Activated naive CD4-positive, alpha-beta T cell treated with anti-CD3 and anti-CD28 coated beads, Interleukin-2, amount 50 U/mL, for 72 hours (primary cell): ENCODE results near the gene TECPR2. TPM values are rescaled to one million over a fixed set of nuclear protein-coding genes. Genes with fewer than 3 reads are reported as not detected.
A peak's percentile ranks its signal among the peaks of the same experiment; 100 is the strongest.

Source experiments
- ATAC-seq, 2 donors: fragments of 150-1000 bp; cut with Tn5 transposase; 2 replicates each; pipeline ENCODE4 v1.10.0; 2021; ENCODE audit warnings: mild to moderate bottlenecking in 2 of 2, moderate library complexity in 2 of 2
- DNase-seq, 2 donors: peaks; one replicate each; pipeline ENCODE4 v3.0.0; 2021 to 2022; ENCODE audit warnings: low spot score in 2 of 2
- H3K27ac Mint-ChIP-seq, 2 donors: one replicate each; pipeline ENCODE4 v1.8.0; 2022; ENCODE audit warnings: mild to moderate bottlenecking in 2 of 2, mixed read lengths in 2 of 2
- H3K36me3 Mint-ChIP-seq, 2 donors: one replicate each; pipeline ENCODE4 v1.8.0; 2022; ENCODE audit warnings: mixed read lengths in 2 of 2
- H3K9me3 Mint-ChIP-seq, 2 donors: one replicate each; pipeline ENCODE4 v1.8.0; 2022; ENCODE audit warnings: mixed read lengths in 2 of 2
- total RNA-seq, 2 donors: library from RNA; stranded (reverse); gene quantifications; one replicate each; pipeline ENCODE4 v1.2.3, GENCODE V29; 2022

Gene TECPR2, protein sequence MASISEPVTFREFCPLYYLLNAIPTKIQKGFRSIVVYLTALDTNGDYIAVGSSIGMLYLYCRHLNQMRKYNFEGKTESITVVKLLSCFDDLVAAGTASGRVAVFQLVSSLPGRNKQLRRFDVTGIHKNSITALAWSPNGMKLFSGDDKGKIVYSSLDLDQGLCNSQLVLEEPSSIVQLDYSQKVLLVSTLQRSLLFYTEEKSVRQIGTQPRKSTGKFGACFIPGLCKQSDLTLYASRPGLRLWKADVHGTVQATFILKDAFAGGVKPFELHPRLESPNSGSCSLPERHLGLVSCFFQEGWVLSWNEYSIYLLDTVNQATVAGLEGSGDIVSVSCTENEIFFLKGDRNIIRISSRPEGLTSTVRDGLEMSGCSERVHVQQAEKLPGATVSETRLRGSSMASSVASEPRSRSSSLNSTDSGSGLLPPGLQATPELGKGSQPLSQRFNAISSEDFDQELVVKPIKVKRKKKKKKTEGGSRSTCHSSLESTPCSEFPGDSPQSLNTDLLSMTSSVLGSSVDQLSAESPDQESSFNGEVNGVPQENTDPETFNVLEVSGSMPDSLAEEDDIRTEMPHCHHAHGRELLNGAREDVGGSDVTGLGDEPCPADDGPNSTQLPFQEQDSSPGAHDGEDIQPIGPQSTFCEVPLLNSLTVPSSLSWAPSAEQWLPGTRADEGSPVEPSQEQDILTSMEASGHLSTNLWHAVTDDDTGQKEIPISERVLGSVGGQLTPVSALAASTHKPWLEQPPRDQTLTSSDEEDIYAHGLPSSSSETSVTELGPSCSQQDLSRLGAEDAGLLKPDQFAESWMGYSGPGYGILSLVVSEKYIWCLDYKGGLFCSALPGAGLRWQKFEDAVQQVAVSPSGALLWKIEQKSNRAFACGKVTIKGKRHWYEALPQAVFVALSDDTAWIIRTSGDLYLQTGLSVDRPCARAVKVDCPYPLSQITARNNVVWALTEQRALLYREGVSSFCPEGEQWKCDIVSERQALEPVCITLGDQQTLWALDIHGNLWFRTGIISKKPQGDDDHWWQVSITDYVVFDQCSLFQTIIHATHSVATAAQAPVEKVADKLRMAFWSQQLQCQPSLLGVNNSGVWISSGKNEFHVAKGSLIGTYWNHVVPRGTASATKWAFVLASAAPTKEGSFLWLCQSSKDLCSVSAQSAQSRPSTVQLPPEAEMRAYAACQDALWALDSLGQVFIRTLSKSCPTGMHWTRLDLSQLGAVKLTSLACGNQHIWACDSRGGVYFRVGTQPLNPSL (N-terminal part only)
- total RNA-seq, result 1 to 10 TPM; 1.4 to 8.4 TPM

- Mint-ChIP-seq H3K36me3 (peaks cover 0 to 5% of the 10 kb centered on the region in 2 donors), H3K27ac (peak within 1 kb of the TSS; percentile 95 to 97), H3K9me3 (peaks cover 0 to 4% of the 10 kb centered on the region in 2 donors)
- peak; percentile 75 to 84 for ATAC-seq
- DNase-seq, result peak; percentile 92 to 94
Measured at GRCh38 chr14:102362545-102363181, at the start of gene TECPR2, which contains the start of gene CINP. TSS of gene TECPR2 (plus strand) at chr14:102362941. CDS start at chr14:102376722, 13,781 bp downstream. TSS of gene CINP (minus strand) at chr14:102362890. CDS start at chr14:102362851, 39 bp downstream.

GRCh38 chr14:102314242-102315011 lies 48.3 kb upstream of the TECPR2 start:
- peak; percentile 83 to 85 for DNase-seq
- peak overlapping the region in 1 of 2 donors; percentile 83 for H3K27ac Mint-ChIP-seq
- peak; percentile 65 to 67 for ATAC-seq
- peaks cover 0 to 5% of the 10 kb centered on the region in 2 donors for H3K36me3 Mint-ChIP-seq
- H3K9me3 Mint-ChIP-seq, result no peaks in the 10 kb centered on the region

- ATAC-seq (no peak), DNase-seq (no peak)
- H3K27ac Mint-ChIP-seq, result no peak overlapping the region
- peaks cover 0 to 5% of the 10 kb centered on the region in 2 donors for H3K36me3 Mint-ChIP-seq
- no peaks in the 10 kb centered on the region for H3K9me3 Mint-ChIP-seq
Measured at GRCh38 chr14:102315121-102315520, 47.6 kb upstream of the TECPR2 start.

- Mint-ChIP-seq H3K9me3 (no peaks in the 10 kb centered on the region), H3K36me3 (peaks cover 0 to 5% of the 10 kb centered on the region in 2 donors), H3K27ac (peak overlapping the region; percentile 98 to 99)
- DNase-seq (peak in 1 of 2 donors; percentile 33), ATAC-seq (no peak)
Measured at GRCh38 chr14:102316338-102316742, 46.4 kb upstream of the TECPR2 start.

- peak; percentile 96 to 99 for DNase-seq
- peak overlapping the region; percentile 98 to 99 for H3K27ac Mint-ChIP-seq
- peaks cover 0 to 5% of the 10 kb centered on the region in 2 donors for H3K36me3 Mint-ChIP-seq
- ATAC-seq, result peak; percentile 76 to 77
- H3K9me3 Mint-ChIP-seq, result no peaks in the 10 kb centered on the region
Measured at GRCh38 chr14:102316743-102317563, 45.8 kb upstream of the TECPR2 start.

GRCh38 chr14:102317564-102318248 lies 45.0 kb upstream of the TECPR2 start:
- Mint-ChIP-seq H3K9me3 (no peaks in the 10 kb centered on the region), H3K36me3 (peaks cover 0 to 5% of the 10 kb centered on the region in 2 donors), H3K27ac (peak overlapping the region; percentile 98 to 99)
- ATAC-seq (no peak), DNase-seq (peak in 1 of 2 donors; percentile 33)

DNA sequence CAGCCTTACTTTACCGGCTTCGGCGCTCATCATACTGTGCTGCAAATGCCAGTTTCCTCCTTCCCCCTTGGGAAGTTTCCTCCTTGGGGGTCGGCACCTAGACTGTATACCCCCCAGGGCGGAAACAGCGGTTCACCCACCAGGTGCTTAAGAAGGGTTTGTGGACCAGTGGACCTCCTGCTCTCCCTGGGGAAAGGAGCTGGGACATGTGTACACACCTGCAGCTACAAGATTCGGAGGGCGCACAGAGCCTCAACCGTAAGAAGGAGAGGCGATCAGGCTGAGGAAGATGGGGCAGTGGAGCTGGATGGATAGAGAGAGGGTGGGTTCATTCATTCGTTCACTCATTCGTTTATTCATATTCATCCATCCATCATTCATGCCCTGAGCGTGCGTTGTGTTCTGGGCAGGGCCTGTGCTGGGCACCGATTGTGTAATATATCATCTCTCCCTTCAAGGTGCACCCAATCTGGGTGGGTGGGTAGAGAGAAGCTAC lies 43.9 kb upstream of the TECPR2 start:
- ATAC-seq (peak in 1 of 2 donors; percentile 1), DNase-seq (peak in 1 of 2 donors; percentile 12)
- peaks cover 0 to 5% of the 10 kb centered on the region in 2 donors for H3K36me3 Mint-ChIP-seq

GRCh38 chr14:102319351-102320032 lies 43.2 kb upstream of the TECPR2 start, which contains the start of gene ZNF839:
TSS of gene ZNF839 (plus strand) at chr14:102319746. CDS start at chr14:102319766, 20 bp downstream.
- DNase-seq (peak; percentile 88 to 99), ATAC-seq (peak; percentile 70 to 78)
- Mint-ChIP-seq H3K36me3 (peaks cover 0 to 5% of the 10 kb centered on the region in 2 donors), H3K9me3 (no peaks in the 10 kb centered on the region), H3K27ac (peak within 1 kb of the TSS; percentile 98)

More for the DNA sequence above, 43.9 kb upstream of the TECPR2 start:
- Mint-ChIP-seq H3K9me3 (no peaks in the 10 kb centered on the region), H3K27ac (peak overlapping the region; percentile 98)

- peak overlapping the region; percentile 95 to 98 for H3K27ac Mint-ChIP-seq
- DNase-seq (peak; percentile 38 to 68), ATAC-seq (peak; percentile 14 to 16)
- no peaks in the 10 kb centered on the region for H3K9me3 Mint-ChIP-seq
- peaks cover 0 to 5% of the 10 kb centered on the region in 2 donors for H3K36me3 Mint-ChIP-seq
Measured at GRCh38 chr14:102320033-102320660, 42.6 kb upstream of the TECPR2 start.

DNA sequence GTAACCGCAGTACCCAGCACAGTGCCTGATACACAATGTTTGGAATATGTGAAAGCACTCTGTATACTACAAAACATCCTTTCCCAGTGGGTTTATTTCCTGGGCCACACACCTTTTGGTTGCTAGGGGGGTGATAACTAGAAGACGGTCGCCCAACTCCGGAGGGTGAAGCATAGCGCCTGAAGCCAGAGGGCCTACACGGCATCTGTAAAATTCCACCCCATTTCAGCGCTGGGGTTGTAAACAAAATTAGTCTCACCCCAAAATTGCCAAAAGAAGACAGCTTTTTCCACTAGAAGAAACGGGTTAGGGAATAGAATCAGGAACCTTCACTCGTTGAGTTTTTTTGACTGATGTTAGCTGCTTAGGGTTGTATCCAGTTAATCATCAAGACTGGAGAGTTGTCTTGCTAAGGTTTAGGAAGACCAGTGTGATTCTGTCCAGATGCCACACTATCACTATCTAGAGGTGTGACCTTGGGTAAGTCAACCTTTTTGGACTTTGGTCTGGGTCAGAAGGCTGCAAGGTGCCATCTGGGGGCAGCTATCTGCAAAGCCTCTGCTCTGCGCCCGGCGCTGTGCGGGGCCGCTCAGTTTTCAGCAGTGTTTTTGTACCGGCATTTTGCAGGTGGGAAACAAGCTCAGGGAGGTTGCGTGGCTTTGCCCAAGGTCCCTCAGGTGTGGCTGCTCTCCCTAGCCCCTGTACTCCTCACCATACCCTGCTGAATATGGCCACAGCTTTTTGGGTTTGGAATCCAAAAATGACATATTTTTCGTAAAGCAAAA lies 41.9 kb upstream of the TECPR2 start:
- no peaks in the 10 kb centered on the region for H3K9me3 Mint-ChIP-seq
- DNase-seq (no peak), ATAC-seq (no peak)
- H3K27ac Mint-ChIP-seq, result peak overlapping the region; percentile 95 to 98
- H3K36me3 Mint-ChIP-seq, result peaks cover 0 to 5% of the 10 kb centered on the region in 2 donors

DNA sequence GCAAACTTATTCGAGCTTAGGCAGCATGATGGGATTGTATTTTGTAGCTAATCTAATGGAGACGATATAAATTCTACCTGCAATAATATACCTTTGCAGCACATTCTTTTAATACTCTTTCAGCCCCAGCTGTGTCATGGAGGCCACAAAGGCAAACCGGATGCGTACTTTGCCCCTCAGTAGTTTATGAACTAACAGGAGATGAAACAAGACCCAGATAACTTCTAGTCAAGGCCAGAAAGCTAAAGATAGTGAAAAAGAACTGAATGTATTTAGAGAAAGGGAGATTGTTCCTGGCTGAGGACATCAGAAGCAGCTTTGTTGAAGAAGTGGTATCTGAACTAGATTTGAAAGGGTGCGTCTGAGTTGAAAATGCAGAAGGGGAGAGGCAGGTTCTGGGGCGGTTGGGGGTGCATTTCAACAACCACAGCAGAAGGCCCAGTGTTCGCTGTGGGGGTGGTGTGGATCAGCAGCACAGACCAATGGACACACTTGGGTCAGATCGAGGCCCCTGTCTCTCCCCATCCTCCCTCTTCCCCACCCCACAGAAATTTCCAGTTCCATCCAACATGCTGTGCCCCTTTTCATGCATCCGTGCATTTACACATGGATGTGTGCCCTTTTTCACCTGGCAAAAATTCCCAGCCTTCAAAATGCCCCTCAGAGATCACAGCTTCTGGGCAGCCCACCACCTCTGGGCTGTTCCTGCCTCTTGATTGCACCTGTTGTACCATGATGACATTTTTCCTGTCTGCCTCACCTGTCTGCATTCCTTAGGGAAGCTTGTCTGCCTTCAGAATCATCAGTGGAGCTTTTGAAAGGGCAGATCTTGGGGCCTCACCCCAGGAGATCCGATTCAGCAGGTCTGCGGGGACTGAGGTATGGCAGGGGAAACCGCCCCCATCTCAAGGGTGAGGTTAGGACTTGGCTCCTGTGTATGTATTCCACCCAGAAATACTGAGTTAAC lies 41.0 kb upstream of the TECPR2 start:
- Mint-ChIP-seq H3K9me3 (no peaks in the 10 kb centered on the region), H3K27ac (peak overlapping the region in 1 of 2 donors; percentile 80)
- ATAC-seq, result no peak

More for the DNA sequence above, 41.0 kb upstream of the TECPR2 start:
- no peak for DNase-seq
- H3K36me3 Mint-ChIP-seq, result peaks cover 0 to 9% of the 10 kb centered on the region in 2 donors
